ENCODE results near the gene CDK4.

Gene CDK4

DNA sequence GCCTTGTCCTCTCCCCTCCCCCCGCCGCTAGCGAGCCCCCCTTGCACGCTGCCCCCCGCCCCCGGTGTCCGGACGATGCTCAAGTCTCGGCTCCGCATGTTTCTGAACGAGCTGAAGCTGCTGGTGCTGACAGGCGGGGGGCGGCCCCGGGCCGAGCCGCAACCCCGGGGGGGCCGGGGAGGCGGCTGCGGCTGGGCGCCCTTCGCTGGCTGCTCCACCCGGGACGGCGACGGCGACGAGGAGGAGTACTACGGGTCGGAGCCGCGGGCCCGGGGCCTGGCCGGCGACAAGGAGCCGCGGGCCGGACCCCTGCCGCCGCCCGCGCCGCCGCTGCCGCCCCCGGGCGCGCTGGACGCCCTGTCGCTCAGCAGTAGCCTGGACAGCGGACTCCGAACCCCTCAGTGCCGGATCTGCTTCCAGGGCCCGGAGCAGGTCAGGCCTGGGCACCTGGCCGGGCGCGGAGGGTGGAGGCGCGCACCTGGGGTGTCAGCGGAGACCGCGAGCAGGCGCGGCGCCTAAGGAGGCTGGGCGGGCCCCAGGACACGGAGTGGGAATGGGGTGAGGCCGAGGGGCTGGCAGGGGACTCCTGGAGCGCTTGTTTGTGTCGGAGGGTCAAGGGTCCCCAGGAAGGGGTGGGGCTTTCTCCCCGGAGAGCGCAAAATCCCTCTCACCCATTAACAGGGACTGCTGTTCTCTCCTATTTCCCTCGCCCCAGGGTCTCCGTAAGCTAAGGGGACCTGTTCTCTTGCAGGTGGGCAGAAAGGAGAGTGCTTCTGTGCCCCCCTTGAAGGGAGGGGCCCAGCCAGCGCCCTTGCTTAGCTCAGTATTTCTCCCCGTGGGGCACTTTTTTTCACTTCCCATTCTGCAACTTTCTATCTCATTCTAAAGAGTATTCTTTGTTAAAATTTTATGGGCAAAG is 3.6 kb upstream of the CDK4 start:
- DNase-seq: no peak

DNA sequence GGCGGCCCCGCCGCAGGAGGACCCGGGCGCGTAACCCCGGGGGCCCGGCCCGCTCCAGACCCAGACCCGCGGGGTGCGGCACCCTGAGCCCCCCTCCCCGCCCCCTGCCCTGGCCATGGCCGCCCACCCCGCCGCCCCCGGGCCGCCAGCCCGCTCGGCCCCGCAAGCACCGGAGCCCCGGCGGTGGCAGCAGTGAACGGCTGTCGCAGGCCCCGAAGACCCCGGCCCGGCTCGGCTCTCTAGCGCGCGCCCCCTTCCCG is 3.0 kb upstream of the CDK4 start:
- no peak for DNase-seq

DNA sequence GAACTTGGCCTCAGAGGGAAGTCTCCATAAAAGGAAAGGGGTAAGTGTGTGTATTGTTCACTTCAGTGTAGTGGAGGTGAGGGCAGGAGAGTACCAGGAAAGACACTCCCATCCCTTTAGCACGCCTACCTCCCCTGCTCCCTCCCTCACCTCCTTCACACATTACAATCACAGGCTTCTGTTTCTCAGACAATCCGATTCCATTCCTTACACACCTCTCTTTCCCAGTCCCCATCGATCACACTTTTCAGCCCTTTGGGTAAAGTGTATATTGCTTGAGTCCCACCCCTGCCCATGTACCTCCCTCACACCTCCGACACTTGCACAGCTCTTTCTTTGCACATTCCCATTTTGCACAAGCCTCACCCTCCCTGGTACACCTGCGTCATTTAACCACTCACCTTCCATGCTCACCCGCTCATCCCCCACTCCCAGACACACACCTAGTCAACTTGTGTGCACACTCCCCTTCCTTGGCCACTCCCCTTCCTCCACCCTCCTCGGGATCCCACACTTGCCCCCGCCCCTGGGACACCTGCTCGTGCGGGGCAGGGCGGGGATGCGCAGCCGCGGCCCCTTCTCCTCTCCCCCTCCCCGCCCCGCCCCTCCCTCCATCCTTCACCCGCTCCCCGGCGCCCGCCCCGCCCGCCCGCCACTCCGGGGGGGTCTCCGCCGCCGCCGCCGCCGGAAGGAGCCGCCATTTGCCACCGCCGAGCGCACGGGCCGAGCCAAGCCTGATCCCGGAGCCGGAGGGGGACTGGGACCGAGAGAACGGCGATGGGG is 2.5 kb upstream of the CDK4 start, which contains the start of gene MARCHF9:
MARCHF9 (plus strand) TSS at position 693 of the 783 bp plus-strand sequence. CDS start 426 bp downstream, outside the sequence.
- peak; percentile 89 for DNase-seq

DNA sequence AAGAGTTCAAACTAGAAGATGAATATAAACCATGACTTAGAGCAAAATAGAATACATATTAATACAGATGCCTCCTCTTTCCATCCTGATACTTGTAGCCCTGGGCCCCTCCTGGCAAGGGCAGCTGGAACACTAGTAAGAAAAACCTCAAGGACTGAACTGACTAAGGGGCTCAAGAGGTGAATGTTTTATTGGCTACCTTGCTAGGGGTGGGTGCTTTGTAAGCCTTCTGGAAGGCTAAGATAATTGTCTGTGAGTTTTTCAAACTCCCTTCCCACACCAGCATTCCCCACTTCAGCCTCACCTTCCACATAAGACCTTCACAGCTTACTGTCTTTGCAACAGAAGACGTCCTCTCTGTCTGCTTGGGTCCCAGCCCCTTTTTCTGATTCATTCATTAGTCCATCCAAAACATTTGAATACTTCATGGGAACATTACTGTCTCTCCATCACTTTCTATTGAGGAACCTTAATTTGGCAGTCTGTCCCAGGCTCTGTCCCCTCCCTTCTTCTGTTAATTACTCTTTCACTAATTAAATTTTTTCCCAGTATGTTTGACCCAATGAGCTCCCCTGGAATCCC is 1.7 kb upstream of the CDK4 start:
- DNase-seq: no peak

DNA sequence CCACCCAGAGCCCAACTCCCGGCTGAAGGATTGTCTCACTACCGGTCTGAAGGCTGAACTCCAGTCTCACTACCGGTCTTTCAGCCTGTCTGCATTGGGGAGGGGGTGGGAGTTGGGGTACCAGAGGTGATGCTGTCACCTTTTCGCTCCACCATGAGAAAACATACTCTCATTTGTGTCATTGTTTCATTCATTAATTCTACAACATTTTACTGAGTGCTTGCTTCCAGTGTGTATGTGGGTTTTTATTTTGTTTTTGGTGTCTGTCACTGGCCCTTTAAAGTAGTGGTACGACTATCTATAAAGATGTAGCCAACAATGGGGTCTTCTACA is 524 bp upstream of the CDK4 start:
- no peak for DNase-seq

DNA sequence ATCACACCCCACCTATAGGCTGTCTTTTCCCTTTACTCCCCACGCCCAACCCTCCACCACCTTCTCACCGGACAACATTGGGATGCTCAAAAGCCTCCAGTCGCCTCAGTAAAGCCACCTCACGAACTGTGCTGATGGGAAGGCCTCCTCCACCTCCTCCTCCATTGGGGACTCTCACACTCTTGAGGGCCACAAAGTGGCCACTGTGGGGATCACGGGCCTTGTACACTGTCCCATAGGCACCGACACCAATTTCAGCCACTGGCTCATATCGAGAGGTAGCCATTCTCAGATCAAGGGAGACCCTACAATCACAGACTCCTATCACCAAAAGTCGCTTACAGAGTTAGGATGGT is 700 bp downstream of the CDK4 start:
- DNase-seq: no peak

DNA sequence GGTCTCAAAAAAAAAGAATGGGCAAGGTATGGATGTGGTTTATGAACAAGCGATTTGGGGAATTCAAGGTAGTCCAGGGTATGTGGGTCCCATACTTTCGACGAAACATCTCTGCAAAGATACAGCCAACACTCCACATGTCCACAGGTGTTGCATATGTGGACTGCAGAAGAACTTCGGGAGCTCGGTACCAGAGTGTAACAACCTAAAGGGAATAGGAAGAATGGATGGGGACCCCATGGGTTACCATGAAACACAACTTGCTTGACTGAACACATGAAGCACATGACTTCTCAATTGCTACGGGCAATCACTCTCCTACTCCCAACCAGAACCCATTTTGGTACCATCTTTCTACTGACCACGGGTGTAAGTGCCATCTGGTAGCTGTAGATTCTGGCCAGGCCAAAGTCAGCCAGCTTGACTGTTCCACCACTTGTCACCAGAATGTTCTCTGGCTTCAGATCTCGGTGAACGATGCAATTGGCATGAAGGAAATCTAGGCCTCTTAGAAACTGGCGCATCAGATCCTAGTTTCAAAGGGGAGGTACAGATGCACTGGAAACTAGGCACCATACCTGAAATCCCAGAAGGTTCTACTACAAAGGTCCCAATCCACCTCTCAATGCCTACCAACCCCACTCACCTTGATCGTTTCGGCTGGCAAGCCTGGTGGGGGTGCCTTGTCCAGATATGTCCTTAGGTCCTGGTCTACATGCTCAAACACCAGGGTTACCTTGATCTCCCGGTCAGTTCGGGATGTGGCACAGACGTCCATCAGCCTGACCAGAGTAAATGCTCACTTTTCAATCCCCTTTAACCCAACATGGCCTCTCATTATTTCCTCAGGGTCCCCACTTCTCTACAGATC is 1.3 kb downstream of the CDK4 start:
- DNase-seq: no peak

DNA sequence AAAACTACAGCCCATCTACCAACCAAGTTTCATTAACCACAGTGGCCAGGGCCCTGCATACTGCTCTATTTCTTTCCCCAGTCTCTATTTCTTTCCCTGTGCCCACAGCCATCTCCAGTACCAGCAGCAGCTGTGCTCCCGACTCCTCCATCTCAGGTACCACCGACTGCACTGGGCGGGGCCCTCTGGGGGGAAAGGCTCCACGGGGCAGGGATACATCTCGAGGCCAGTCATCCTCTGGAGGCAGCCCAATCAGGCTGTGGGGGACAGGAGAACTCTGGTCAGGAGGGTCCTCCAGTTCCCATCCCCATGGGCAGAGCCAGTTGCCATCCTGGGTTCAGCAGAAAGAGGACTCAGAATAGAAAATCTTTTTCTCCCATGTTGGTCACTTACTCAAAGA is 3.0 kb downstream of the CDK4 start:
- DNase-seq: no peak

DNA sequence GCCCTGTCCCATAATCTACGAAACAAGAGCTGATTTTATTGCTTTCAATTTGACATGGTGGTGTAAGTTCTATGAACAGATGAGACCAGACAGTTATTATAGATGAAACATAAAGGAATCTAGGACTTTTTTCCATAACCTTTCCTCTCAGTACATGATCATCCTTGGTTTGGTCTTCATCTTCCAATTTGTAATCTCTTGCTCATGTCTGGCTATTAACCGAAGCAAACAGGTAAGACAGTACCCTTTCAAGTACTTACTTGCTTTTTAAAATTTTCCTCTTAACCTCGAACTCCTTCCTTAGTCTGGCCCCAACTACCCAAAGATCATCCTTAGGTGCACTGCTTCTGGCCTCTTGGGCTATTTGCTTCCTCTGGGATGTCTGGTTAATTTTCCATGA is 6.1 kb downstream of the CDK4 start:
- DNase-seq: no peak

DNA sequence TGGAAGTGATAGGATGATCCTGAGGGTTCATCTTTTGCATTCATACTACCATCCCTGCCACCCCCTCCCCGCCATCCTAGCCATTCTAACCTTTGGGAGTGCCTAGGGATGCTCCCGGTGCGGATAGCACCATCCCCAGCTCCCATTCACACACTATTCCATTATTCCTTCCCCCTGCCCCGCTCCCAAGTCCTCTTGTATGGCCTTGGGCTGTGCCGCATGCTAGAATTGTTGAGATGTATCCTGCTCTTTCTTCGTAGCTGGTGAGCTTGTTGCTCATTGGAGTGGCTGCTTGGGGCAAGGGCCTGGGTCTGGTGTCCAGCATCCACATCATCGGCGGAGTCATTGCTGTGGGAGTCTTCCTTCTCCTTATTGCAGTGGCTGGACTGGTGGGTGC is 6.6 kb downstream of the CDK4 start:
- no peak for DNase-seq

DNA sequence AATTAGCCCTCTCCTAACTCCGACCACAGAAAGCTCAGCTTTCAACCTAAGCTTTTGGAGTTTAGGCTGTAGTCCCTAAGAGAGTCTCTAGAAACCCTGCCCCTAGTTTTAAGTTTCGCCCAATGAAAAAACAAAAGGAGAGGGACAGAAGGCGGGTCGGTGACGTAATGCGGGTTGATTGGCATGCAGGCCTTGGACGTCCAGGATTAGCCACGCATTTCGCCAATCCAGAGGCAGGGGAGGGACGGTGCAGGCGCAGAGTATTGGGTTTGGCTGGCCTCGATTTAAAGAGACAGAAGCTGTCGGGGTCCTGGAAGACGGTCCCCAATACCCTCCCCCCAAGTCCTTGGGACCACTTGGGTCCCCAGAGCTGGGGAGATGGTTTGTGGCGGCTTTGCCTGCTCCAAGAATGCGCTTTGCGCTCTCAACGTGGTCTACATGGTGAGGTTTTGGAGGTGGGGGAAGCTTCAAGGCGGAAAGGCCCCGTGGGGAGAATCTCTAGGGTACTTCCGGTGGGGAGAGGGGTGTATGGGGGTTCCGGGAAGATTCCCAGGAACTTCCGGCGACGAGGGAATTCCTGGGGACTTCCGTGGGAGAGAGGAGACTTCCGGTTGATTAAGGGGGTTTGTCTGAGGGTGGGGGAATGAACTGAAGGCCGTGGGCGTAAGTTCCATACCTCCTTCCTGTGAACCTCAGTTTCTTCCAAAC is 7.2 kb downstream of the CDK4 start, which contains the start of gene TSPAN31:
TSPAN31 (plus strand) TSS at position 263 of the 708 bp plus-strand sequence; CDS start at position 379, 116 bp downstream.
- DNase-seq: peak; percentile 95

DNA sequence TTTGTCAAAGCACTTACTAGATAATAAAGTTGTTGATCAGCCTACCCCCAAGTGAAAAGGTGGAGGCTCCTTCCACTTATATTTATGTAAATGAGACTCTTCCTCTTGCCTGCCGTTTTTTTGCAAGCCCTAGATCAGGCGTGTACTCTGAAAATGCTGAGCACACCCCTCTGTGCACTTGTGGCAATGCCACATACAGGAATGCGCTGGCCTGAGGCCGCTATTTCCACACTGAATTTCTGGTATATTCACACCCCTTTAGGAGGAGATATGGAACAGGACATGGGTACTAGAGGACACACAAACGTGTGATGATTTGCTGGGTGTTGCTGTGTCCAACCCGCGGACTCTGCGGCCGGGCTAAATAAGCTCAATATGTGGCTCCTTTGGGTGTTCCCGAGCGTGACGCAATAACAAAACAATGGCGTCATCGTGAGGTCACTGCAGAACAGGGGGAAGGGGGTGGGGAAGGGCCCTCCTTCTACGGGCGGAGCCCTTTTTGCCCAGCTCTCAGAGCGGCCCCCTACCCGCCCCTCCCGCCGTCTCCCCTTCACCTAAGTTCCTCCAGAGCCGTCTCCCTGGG is 7.8 kb downstream of the CDK4 start:
- DNase-seq: peak; percentile 70

DNA sequence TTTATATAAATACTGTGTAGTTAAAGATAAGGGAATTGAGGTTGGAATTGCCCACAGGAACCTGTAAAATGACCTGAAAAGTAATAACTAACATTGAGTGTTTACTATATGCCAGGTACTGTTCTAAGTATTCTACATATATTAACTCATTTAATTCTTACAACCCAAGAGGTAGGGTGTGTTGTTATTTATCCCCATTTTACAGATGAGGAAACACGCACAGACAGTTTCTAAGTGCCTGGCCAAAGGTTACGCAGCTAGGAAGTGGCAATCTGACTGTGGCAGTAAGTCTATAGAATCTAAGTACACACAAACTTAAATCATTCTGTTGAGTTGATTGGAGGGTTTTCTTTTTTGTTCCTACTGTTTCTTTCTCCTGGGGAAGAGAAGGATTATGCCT is 8.3 kb downstream of the CDK4 start:
- no peak for DNase-seq

DNA sequence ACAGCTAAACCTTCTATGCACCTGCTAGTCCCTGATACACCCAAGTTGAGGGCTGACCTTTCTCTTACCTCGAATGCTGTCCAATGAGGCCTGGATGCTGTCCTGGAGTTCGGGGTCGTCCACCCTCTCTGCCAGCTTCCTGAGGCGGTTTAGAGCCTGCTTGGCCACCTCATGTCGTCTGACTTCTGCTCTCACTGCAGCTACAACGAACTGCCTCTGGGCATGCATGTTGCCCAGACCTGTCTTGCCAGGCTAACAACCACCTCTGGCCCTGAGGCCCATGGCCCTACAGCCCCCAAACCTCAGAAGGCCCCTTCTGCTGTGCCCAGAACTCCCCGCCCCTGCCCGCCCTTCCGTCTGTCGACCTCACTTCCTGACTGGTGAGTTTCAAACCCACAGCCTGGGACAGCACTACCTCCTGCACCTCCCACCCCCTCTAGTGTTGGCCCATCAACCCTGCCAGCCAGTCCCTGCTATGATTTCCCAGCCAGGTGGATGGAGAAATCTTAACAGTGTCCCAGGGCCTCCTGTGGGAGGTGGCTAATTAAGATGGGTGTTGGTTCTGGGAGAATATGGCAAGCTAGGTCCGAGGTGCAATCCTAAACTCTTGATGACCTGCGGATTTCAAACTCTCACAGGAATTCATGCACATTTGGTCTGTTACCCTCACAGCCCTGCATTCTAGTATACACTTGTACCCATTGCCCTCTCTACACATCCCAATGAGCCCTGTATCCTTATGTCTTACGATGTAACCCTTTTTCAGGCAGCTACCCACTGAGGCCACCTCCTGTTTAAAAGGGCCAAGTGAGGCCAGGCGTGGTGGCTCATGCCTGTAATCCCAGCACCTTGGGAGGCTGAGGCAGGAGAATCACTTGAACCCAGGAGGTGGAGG is 10.0 kb downstream of the CDK4 start:
- DNase-seq: peak; percentile 92

DNA sequence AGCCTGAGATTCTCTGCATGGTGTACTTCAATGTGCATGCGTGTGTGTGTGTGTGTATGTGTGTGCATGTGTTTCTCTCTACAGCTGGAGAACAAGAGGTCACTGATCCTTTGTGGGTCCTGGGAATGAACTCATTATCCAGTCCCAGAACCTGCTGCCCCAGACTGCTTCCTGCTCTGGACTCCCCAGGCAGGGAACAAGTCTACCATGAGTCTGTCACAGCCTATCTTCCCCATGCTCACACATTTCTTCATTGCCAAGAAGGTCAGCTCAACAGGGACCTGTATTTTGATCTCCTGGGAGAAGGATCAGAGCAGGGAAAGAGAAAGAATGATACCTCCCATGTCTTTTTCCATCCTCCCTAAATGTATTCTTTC is 10.7 kb downstream of the CDK4 start:
- no peak for DNase-seq

DNA sequence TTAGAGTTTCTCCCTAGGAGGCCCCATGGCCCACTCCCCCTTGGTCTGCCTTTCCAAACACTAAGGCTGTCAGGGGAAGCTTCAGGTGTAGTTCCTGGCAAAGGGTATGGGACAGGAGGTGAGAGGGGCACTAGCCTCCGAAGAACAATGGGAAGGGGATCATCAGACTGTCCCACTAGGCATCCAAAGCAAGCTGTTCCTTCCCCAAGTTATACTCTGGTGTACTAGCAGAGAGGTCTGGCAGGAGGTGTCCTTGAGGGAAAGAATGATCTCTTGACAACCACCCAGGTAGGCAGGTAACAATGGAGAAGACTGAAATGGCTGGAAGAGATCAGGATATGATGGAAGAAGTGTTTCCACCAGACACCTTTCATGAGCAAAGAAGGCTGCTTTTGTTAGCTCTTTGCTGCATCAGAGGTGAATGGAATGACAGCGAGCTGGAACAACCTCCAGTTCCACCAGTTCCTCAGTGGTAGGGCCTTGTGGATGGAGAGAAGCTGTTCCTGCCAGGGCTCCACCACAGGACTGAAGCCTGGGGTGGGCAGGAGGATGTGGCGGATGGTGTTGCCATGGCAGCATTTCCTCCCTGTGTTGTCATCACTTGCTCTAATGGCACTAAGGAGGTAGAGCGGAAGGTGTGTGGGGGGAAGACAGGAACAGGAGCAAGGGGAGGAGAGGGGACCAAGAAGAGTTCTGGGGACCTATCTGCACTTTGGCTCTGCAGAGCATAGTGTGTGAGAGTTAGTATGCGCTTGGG is 11.3 kb downstream of the CDK4 start:
- peak; percentile 88 for DNase-seq

DNA sequence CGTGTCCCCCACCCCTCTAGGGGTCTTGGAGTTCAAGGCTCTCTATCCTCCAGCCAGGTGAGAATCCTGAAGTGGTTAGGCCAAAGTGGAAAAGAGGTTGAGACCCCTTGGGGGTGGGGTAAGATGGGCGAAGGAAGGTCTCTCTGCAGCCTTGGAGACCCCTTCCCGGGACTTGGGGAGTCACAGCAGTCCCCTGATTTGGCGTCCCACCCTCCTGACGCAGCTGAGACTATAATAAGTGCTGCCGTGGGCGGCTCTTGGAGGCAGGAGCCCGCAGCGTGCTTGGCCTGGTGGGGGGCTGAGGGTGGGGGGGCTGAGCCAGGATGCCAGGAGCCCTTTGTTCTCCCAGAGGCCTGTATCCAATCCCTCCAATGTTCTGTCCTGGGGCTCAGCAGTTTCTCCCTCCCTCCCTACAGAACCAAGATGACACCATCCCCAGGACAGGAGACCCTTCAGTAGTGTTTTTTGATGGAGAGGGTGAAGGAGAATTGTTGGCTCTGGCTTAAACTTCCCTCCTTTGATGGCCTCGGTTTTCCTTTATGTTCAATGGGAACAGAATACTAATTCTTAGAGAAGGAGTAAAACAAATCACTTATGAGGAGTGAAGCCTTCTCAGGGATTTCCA is 12.1 kb downstream of the CDK4 start:
- no peak for DNase-seq

DNA sequence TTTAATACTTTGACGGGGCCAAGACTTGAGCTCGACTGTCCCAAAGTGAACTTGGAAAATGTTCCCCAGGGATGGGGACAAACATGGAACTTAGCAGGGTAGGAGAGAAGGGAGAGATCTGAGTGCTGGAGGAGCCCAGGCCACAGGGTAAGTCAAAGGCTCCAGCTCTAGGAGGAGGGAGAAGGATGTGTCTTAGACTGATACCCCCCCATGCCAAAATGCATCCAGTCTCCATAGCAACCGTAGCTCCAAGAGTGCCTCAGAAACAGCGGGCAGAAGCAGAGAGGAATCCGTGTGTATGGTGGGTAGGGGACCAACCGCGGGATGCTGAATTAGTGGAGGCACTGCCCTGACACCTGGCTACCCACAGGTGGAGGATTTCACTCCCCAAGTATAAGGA is 12.7 kb downstream of the CDK4 start:
- DNase-seq: no peak

DNA sequence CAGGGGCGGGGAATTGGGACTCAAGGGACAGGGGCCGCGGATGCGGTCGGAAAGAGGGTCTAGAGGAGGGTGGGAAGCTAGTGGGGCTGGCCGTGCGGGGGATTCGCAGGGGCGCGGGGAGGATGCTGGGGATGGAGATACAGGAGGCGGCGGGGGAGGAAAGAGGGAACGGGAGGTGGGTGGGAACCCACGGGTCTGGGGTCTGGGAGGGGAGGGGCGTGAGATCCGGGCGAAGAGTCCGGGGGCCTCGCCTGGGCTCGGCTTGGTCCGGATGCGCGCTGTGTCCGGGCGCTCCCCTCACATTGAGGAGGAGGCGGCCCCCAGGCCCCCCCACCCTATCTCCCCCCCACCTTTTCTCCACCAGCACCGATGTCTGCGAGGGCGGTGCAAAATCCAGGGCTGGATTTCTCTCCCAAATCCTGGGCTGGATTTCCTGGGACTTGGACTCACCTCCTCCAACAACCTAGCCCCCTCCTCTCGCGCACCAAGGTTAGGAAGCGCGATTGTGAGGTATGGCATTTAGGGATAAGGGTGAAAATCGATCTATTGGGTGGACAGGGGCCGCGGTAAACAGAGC is 13.4 kb downstream of the CDK4 start, which contains the start of gene AGAP2:
AGAP2 (minus strand) TSS at position 82 of the 577 bp plus-strand sequence. CDS start 496 bp downstream, outside the sequence.
- DNase-seq: no peak

Data from activated CD4-positive, alpha-beta T cell treated with anti-CD3 and anti-CD28 coated beads, Interleukin-2, Interleukin-6, amounts not matched to agents 100 ng/mL and 50 ng/mL, durations not matched to agents 16 hours and 8 hours (primary cell).